ENCODE data around the gene STMN3. TPM values are rescaled to one million over a fixed set of nuclear protein-coding genes. Genes with fewer than 3 reads are reported as not detected.

Gene STMN3
- total and polyA plus RNA-seq, 11 donors: 2.9 to 15.6 (median 5.2) TPM

- TF ChIP-seq CTCF (IDR thresholded peaks at IDR 0.05): no peak
- TF ChIP-seq POLR2A (IDR thresholded peaks at IDR 0.05): no peak
- Histone ChIP-seq H3K27me3 (no peaks in the 10 kb centered on the region), H3K4me1 (peaks cover 0 to 4% (median 0%) of the 10 kb centered on the region in 12 donors), H3K4me3 (no peak overlapping the region), H3K9me3 (no peaks in the 10 kb centered on the region), H3K36me3 (peaks cover 0 to 83% (median 62%) of the 10 kb centered on the region in 9 donors), H3K27ac (no peak overlapping the region)
- no peak for ATAC-seq
- peak in 1 of 5 donors; percentile 1 for DNase-seq
- intact Hi-C loops (cut with DNase I): no loop called here
- WGBS, 4 donors: 92 to 95% (median 94%) methylated on average over 4 of the region's 4 CpGs
Measured at GRCh38 chr20:63591147-63591533, 62.1 kb downstream of the STMN3 start.

- TF ChIP-seq CTCF (IDR thresholded peaks at IDR 0.05) (no peak), POLR2A (IDR thresholded peaks at IDR 0.05) (no peak)
- ATAC-seq: no peak
- H3K27ac ChIP-seq: no peak overlapping the region
- H3K9me3 ChIP-seq: no peaks in the 10 kb centered on the region
- peak in 2 of 5 donors; percentile 25 to 62 for DNase-seq
- WGBS, 4 donors: 91 to 96% (median 93%) methylated on average over 31 to 52 of the region's 52 CpGs
- no peaks in the 10 kb centered on the region for H3K27me3 ChIP-seq
- H3K4me1 ChIP-seq: peaks cover 0 to 4% (median 0%) of the 10 kb centered on the region in 12 donors
- H3K4me3 ChIP-seq: no peak overlapping the region
- intact Hi-C loops (cut with DNase I): no loop called here
- H3K36me3 ChIP-seq: peaks cover 0 to 77% (median 56%) of the 10 kb centered on the region in 9 donors
Measured at GRCh38 chr20:63590218-63591146, 62.7 kb downstream of the STMN3 start.

Other genes starting within 250 kb of the STMN3 start
- 1 to 10 TPM in 2 of 9 donors, under 1 TPM in 2, not detected in 5; 0.06 to 2.6 (median 0.65) TPM for gene KCNQ2, start 180.8 kb downstream of the STMN3 start, total RNA-seq
- gene KCNQ2, start 180.8 kb downstream of the STMN3 start, polyA plus RNA-seq: not detected
- 1,000 to 10,000 TPM in 7 of 9 donors, 100 to 1,000 TPM in 2; 791 to 1,794 (median 1,550) TPM for gene EEF1A2, start 154.3 kb downstream of the STMN3 start, total RNA-seq
- gene EEF1A2, start 154.3 kb downstream of the STMN3 start, polyA plus RNA-seq: 1,000 to 10,000 TPM; 1,276 to 1,345 TPM
- gene PPDPF, start 132.7 kb downstream of the STMN3 start, total RNA-seq: 100 to 1,000 TPM; 182 to 424 (median 235) TPM
- 100 to 1,000 TPM; 318 to 442 TPM for gene PPDPF, start 132.7 kb downstream of the STMN3 start, polyA plus RNA-seq
- gene PTK6, start 116.0 kb downstream of the STMN3 start, total RNA-seq: under 1 TPM in 3 of 9 donors, not detected in 6; 0.10 to 0.29 (median 0.14) TPM
- under 1 TPM in 1 of 2 donors, not detected in 1; 0.04 TPM for gene PTK6, start 116.0 kb downstream of the STMN3 start, polyA plus RNA-seq
- not detected for gene SRMS, start 105.7 kb downstream of the STMN3 start, total RNA-seq
- gene SRMS, start 105.7 kb downstream of the STMN3 start, polyA plus RNA-seq: not detected
- gene FNDC11, start 99.3 kb downstream of the STMN3 start, total RNA-seq: under 1 TPM in 4 of 9 donors, not detected in 5; 0.16 to 0.23 (median 0.19) TPM
- gene FNDC11, start 99.3 kb downstream of the STMN3 start, polyA plus RNA-seq: under 1 TPM; 0.08 to 0.14 TPM
- gene HELZ2, start 79.2 kb downstream of the STMN3 start, total RNA-seq: 10 to 100 TPM; 10.4 to 34.6 (median 20.9) TPM
- 1 to 10 TPM; 7.2 to 8.8 TPM for gene HELZ2, start 79.2 kb downstream of the STMN3 start, polyA plus RNA-seq
- 10 to 100 TPM in 1 of 9 donors, 1 to 10 TPM in 8; 4.3 to 10.0 (median 5.9) TPM for gene GMEB2, start 26.3 kb downstream of the STMN3 start, total RNA-seq
- 1 to 10 TPM; 6.3 to 8.6 TPM for gene GMEB2, start 26.3 kb downstream of the STMN3 start, polyA plus RNA-seq
- gene RTEL1, start 4.9 kb upstream of the STMN3 start, total RNA-seq: 10 to 100 TPM in 5 of 9 donors, 1 to 10 TPM in 4; 3.0 to 17.8 (median 10.1) TPM
- 1 to 10 TPM; 5.9 to 7.1 TPM for gene RTEL1, start 4.9 kb upstream of the STMN3 start, polyA plus RNA-seq
- 1 to 10 TPM in 4 of 9 donors, under 1 TPM in 4, not detected in 1; 0.42 to 5.7 (median 0.92) TPM for gene TNFRSF6B, start 43.2 kb upstream of the STMN3 start, total RNA-seq
- 1 to 10 TPM; 2.9 to 6.4 TPM for gene TNFRSF6B, start 43.2 kb upstream of the STMN3 start, polyA plus RNA-seq
- 10 to 100 TPM; 27.3 to 47.8 (median 33.8) TPM for gene ARFRP1, start 54.6 kb upstream of the STMN3 start, total RNA-seq
- 10 to 100 TPM; 35.9 to 38.0 TPM for gene ARFRP1, start 54.6 kb upstream of the STMN3 start, polyA plus RNA-seq
- 10 to 100 TPM; 12.9 to 22.0 (median 18.5) TPM for gene ZGPAT, start 54.6 kb upstream of the STMN3 start, total RNA-seq
- gene ZGPAT, start 54.6 kb upstream of the STMN3 start, polyA plus RNA-seq: 10 to 100 TPM; 27.9 to 34.4 TPM
- 1 to 10 TPM in 8 of 9 donors, under 1 TPM in 1; 0.95 to 7.1 (median 3.4) TPM for gene LIME1, start 83.2 kb upstream of the STMN3 start, total RNA-seq
- 1 to 10 TPM; 2.2 to 4.4 TPM for gene LIME1, start 83.2 kb upstream of the STMN3 start, polyA plus RNA-seq
- gene SLC2A4RG, start 86.4 kb upstream of the STMN3 start, total RNA-seq: 10 to 100 TPM; 41.4 to 82.5 (median 70.7) TPM
- 10 to 100 TPM; 18.3 to 80.3 TPM for gene SLC2A4RG, start 86.4 kb upstream of the STMN3 start, polyA plus RNA-seq
- gene ZBTB46, start 177.8 kb upstream of the STMN3 start, total RNA-seq: 10 to 100 TPM; 11.2 to 27.4 (median 14.4) TPM
- 1 to 10 TPM; 6.6 to 8.2 TPM for gene ZBTB46, start 177.8 kb upstream of the STMN3 start, polyA plus RNA-seq
- not detected for gene ABHD16B, start 208.1 kb upstream of the STMN3 start, total RNA-seq
- gene ABHD16B, start 208.1 kb upstream of the STMN3 start, polyA plus RNA-seq: under 1 TPM; 0.12 to 0.72 TPM
- 100 to 1,000 TPM in 1 of 9 donors, 10 to 100 TPM in 8; 65.0 to 122 (median 72.2) TPM for gene TPD52L2, start 211.8 kb upstream of the STMN3 start, total RNA-seq
- gene TPD52L2, start 211.8 kb upstream of the STMN3 start, polyA plus RNA-seq: 100 to 1,000 TPM in 1 of 2 donors, 10 to 100 TPM in 1; 44.4 to 179 TPM
- 10 to 100 TPM; 34.8 to 57.1 (median 46.1) TPM for gene DNAJC5, start 241.7 kb upstream of the STMN3 start, total RNA-seq
- 10 to 100 TPM; 21.1 to 46.3 TPM for gene DNAJC5, start 241.7 kb upstream of the STMN3 start, polyA plus RNA-seq